Keratinocyte (primary cell): ENCODE data around the gene BTN3A1. TPM values are rescaled to one million over a fixed set of nuclear protein-coding genes. Genes with fewer than 3 reads are reported as not detected.

Source experiments
- DNase-seq: peaks from one replicate; pipeline ENCODE4 v3.0.0-alpha.2; 2011; ENCODE audit warnings: low read depth, missing footprints, low spot score
- FAIRE-seq: peaks from 2 replicates; lab custom pipeline; 2011; peaks lifted over from hg19 to GRCh38; lab: Jason Lieb, UNC
- H2AFZ ChIP-seq: 2 replicates; pipeline ENCODE4 v1.6.0; 2012; ENCODE audit warnings: low read length, control low read depth, inconsistent platforms; ENCODE audit not compliant: control insufficient read depth
- H3K27ac ChIP-seq: 2 replicates; pipeline ENCODE4 v1.5.1; 2011; ENCODE audit warnings: low read length; ENCODE audit not compliant: control insufficient read depth, insufficient read depth
- H3K27me3 ChIP-seq: 3 replicates; pipeline ENCODE4 v1.6.0; 2011; ENCODE audit warnings: low read length; ENCODE audit not compliant: control insufficient read depth, insufficient read depth; ENCODE audit errors: extremely low read depth
- H3K36me3 ChIP-seq, 2 experiments: 2 replicates in 1 of 2; 3 replicates in 1 of 2; pipeline ENCODE4 v1.5.1; 2011; ENCODE audit warnings: low read length in 2 of 2, mild to moderate bottlenecking in 1 of 2; ENCODE audit not compliant: control insufficient read depth in 2 of 2, insufficient read depth in 2 of 2; ENCODE audit errors: extremely low read depth in 1 of 2
- H3K4me1 ChIP-seq: 3 replicates; pipeline ENCODE4 v1.5.1; 2011; ENCODE audit warnings: low read length; ENCODE audit not compliant: control insufficient read depth, insufficient read depth; ENCODE audit errors: extremely low read depth
- H3K4me2 ChIP-seq: 3 replicates; pipeline ENCODE4 v1.6.0; 2011; ENCODE audit warnings: low read depth, low read length; ENCODE audit not compliant: control insufficient read depth, insufficient read depth; ENCODE audit errors: extremely low read depth
- H3K4me3 ChIP-seq, 3 experiments: fragments of 200-600 bp in 1 of 3; sonication (generic) in 1 of 3; 2 replicates in 2 of 3; 3 replicates in 1 of 3; pipeline ENCODE4 v1.5.1; 2011 to 2016; ENCODE audit warnings: low read length in 3 of 3, mild to moderate bottlenecking in 3 of 3, control low read depth in 2 of 3, inconsistent platforms in 1 of 3, low read depth in 1 of 3, mixed read lengths in 1 of 3, mixed run types in 1 of 3, moderate library complexity in 1 of 3; ENCODE audit not compliant: control insufficient read depth in 2 of 3, insufficient read depth in 2 of 3; ENCODE audit errors: extremely low read depth in 1 of 3
- H3K79me2 ChIP-seq: 2 replicates; pipeline ENCODE4 v1.6.0; 2012; ENCODE audit warnings: low read length; ENCODE audit not compliant: control insufficient read depth, insufficient read depth
- H3K9ac ChIP-seq: 3 replicates; pipeline ENCODE4 v1.6.0; 2011; ENCODE audit warnings: low read length; ENCODE audit not compliant: control insufficient read depth, insufficient read depth; ENCODE audit errors: extremely low read depth
- H3K9me1 ChIP-seq: 3 replicates; pipeline ENCODE4 v1.6.0; 2011; ENCODE audit warnings: low read length; ENCODE audit not compliant: control insufficient read depth, insufficient read depth; ENCODE audit errors: extremely low read depth
- H3K9me3 ChIP-seq: 2 replicates; pipeline ENCODE4 v1.5.1; 2012; ENCODE audit warnings: low read depth, low read length; ENCODE audit not compliant: control insufficient read depth
- H4K20me1 ChIP-seq: 3 replicates; pipeline ENCODE4 v1.6.0; 2011; ENCODE audit warnings: low read length; ENCODE audit not compliant: control insufficient read depth, insufficient read depth; ENCODE audit errors: extremely low read depth
- EZH2 ChIP-seq: IDR thresholded peaks from one replicate; pipeline ENCODE4 v1.6.1; 2012; ENCODE audit warnings: inconsistent platforms, mild to moderate bottlenecking, low read length, moderate library complexity
- dilution Hi-C: fragments of 300-500 bp; cut with MboI; formaldehyde crosslinking; loops from one replicate; pipeline ENCODE4 v1.7.0; 2020; ENCODE audit warnings: low sequenced_read_pairs; ENCODE audit not compliant: extremely low pct_ligation_motif_present
- polyA plus RNA-seq, 5 experiments: library from polyadenylated mRNA; depleted of rRNA in 3 of 5; stranded (reverse) in 3 of 5; stranded (forward) in 1 of 5; unstranded in 1 of 5; fragments of >200 nt; gene quantifications; 1 replicate in 1 of 5; 2 replicates in 3 of 5; 3 replicates in 1 of 5; pipeline versions ENCODE4 v1.2.1 to v1.2.3, GENCODE V29; 2011 to 2012; ENCODE audit warnings: missing spikeins in 2 of 5, low read depth in 1 of 5, low replicate concordance in 1 of 5
- TF ChIP-seq, protein P1 (sequence below), 3 experiments: IDR thresholded peaks in 1 of 3; conservative IDR thresholded peaks in 1 of 3; optimal IDR thresholded peaks in 1 of 3; 2 replicates in 2 of 3; 3 replicates in 1 of 3; pipeline versions ENCODE3 to v1.5.1; 2011; ENCODE audit warnings: low read length in 3 of 3, mild to moderate bottlenecking in 3 of 3, moderate library complexity in 2 of 3, control low read depth in 1 of 3, inconsistent platforms in 1 of 3; ENCODE audit not compliant: insufficient read depth in 2 of 3; ENCODE audit errors: extremely low read depth in 1 of 3

BTN3A1 gene
- polyA plus RNA-seq, 1 donor (not counting 4 experiments of a cell fraction or from before 2014, with no cell fraction given), result 6.9 TPM

DNA sequence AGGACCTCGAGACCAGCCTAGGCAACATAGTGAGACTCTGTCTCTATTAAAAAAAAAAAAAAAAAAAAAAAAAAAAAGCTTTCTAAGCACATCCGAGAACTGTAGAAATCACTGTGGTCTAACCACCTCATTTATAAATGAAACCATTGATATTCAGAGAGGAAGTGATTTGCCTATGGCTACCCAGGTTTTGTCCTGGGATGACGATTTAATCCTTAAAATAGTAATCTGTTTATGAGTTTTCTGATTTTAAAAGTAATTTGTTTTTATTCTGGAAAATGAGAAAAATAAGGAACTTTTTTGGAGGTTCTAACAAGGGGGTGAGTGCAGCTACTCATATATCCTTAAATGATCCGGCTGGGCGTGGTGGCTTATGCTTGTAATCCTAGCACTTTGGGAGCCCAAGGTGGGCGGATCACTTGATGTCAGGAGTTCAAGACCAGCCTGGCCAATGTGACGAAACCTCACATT lies 43.5 kb upstream of the BTN3A1 start:
- H3K4me2 ChIP-seq, result no peak overlapping the region
- no peak overlapping the region for H3K27ac ChIP-seq
- H3K9me3 ChIP-seq, result no peaks in the 10 kb centered on the region
- dilution Hi-C loops, result no loop called here
- FAIRE-seq (no peak), DNase-seq (no peak)
- H3K9ac ChIP-seq, result no peak overlapping the region
- no peaks in the 10 kb centered on the region for H3K36me3 ChIP-seq
- no peaks in the 10 kb centered on the region for H3K27me3 ChIP-seq
- no peak overlapping the region for H3K4me3 ChIP-seq
- no peak overlapping the region for H2AFZ ChIP-seq
- TF ChIP-seq, protein P1, sequence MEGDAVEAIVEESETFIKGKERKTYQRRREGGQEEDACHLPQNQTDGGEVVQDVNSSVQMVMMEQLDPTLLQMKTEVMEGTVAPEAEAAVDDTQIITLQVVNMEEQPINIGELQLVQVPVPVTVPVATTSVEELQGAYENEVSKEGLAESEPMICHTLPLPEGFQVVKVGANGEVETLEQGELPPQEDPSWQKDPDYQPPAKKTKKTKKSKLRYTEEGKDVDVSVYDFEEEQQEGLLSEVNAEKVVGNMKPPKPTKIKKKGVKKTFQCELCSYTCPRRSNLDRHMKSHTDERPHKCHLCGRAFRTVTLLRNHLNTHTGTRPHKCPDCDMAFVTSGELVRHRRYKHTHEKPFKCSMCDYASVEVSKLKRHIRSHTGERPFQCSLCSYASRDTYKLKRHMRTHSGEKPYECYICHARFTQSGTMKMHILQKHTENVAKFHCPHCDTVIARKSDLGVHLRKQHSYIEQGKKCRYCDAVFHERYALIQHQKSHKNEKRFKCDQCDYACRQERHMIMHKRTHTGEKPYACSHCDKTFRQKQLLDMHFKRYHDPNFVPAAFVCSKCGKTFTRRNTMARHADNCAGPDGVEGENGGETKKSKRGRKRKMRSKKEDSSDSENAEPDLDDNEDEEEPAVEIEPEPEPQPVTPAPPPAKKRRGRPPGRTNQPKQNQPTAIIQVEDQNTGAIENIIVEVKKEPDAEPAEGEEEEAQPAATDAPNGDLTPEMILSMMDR (optimal IDR thresholded peaks at IDR 0.05 in 1 of 3, IDR thresholded peaks at IDR 0.05 in 1 of 3, conservative IDR thresholded peaks at IDR 0.05 in 1 of 3; ENCODE audit: extremely low read depth in 1 of 3, insufficient read depth in 2 of 3, low read length in 3 of 3), result no peak
- no peak for TF ChIP-seq EZH2
- no peaks in the 10 kb centered on the region for H3K79me2 ChIP-seq
- H3K4me1 ChIP-seq, result no peaks in the 10 kb centered on the region
- H4K20me1 ChIP-seq, result no peaks in the 10 kb centered on the region
- H3K9me1 ChIP-seq, result no peaks in the 10 kb centered on the region

DNA sequence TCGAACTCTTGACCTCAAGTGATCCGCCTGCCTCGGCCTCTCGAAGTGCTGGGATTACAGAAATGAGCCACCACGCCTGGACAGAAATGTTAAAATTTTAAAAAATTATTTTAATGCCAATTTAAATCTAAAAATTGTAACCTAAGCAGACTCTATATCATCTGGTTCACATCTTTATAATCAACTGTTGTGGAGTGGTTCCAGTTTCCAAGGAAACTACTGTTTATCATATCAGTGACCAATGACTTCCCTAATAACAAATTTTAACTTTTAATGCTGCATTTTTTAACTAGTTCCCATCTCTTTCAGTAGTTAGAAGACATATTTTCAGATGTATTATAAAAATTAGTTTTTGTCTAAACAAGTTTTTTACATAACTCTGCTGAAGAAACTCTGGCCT lies 42.3 kb upstream of the BTN3A1 start:
- Histone ChIP-seq H3K36me3 (no peaks in the 10 kb centered on the region), H3K27ac (no peak overlapping the region), H3K9ac (no peak overlapping the region), H3K79me2 (no peaks in the 10 kb centered on the region), H4K20me1 (no peaks in the 10 kb centered on the region), H3K27me3 (no peaks in the 10 kb centered on the region), H3K9me3 (no peaks in the 10 kb centered on the region), H2AFZ (no peak overlapping the region), H3K4me2 (no peak overlapping the region), H3K4me1 (peaks cover 8% of the 10 kb centered on the region), H3K9me1 (no peaks in the 10 kb centered on the region), H3K4me3 (no peak overlapping the region)
- DNase-seq (no peak), FAIRE-seq (no peak)
- TF ChIP-seq EZH2, result no peak
- TF ChIP-seq, protein P1 (optimal IDR thresholded peaks at IDR 0.05 in 1 of 3, IDR thresholded peaks at IDR 0.05 in 1 of 3, conservative IDR thresholded peaks at IDR 0.05 in 1 of 3; ENCODE audit: extremely low read depth in 1 of 3, insufficient read depth in 2 of 3, low read length in 3 of 3), result no peak
- dilution Hi-C loops, result no loop called here
